CD4-positive, alpha-beta T cell treated with Interleukin-4 for 1 hour (primary cell): Measurements from ENCODE around the gene ABCC1.

Source experiments
- DNase-seq, 2 donors: peaks; one replicate each; pipeline ENCODE4 v3.0.0-alpha.2; 2020 to 2022

Gene ABCC1

DNA sequence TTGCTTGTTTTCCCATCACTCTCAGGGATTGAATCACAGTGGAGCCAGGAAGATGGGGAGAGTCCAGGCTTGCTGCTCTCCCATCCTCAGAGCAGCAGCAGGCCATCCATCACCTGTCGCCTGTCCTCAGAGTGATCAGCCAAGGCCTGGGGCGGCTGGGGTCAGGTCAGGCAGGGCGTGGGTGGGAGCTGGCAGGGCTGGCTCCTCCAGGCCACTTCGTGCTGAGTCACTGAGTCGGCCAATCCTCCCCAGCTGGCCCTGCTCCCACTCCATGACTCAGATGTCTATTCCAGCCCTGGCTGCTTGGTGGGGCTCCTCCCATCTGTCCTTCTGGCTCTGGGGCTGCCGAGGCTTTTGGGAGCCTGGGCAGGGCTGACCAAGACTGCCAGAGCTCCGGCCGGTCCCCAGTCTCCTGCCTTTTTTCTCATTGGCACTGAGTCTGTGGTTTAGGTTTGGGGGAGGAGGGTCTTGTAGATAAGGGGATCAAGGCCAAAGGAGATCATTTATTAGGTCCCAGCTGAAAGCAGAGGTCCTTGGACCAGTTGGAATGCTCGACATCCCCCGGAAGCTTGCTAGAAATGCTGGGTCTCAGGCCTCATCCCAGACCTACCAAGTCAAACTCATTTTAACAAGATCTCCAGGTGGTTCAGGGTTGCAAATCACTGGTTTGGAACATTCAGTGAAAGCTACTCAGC is 72.7 kb downstream of the ABCC1 start:
- DNase-seq: no peak

DNA sequence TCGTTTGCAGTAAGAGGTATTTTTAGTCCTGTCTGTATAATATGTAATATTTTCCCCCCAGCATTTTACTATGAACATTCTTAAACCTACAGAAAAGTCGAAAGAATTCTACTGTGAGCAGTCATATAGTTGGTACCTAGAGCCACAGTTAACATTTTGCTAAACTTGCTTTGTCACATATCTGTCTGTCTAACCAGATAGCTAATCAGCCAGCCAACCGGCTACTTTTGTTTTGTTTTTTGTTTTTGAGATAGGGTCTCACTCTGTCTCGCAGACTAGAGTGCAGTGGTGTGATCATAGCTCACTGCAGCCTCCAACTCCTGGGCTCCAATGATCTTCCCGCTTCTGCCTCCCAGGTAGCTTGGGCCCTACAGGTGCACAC is 73.3 kb downstream of the ABCC1 start:
- no peak for DNase-seq

DNA sequence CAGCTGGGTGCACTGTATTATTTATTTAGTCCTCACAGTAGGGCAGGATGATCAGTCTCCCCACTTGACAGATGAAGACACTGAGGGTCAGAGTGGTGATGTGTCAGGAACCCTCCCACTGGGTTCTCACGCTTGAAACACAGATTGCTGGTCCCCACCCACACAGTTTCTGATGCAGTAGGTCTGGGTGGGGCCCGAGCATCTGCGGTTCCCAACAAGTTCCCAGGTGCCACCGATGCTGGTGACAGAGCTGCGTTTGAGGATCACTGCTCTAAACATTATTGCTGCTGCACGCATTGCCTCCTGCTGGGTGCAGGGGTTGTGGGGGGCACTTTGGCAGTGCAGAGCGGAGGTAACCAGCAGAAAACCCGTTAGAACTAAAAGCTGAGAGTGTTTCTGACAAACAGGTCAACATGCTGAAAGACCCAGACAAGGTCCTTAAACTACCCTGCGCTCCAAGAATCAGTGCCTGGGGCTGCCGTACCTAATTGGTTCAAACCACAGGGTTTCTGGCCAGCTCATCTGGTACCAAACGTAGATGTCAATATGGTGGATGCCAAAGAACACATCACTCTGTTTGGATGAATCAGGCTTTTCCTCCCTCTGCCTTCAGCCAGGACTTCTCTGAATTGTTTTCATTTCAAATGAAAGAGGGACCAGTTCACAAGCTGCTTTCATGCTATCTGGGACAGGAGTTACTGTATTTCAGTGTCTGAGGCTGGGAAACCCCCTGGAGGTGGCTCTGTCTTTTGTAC is 76.0 kb downstream of the ABCC1 start:
- peak; percentile 29 to 60 for DNase-seq

DNA sequence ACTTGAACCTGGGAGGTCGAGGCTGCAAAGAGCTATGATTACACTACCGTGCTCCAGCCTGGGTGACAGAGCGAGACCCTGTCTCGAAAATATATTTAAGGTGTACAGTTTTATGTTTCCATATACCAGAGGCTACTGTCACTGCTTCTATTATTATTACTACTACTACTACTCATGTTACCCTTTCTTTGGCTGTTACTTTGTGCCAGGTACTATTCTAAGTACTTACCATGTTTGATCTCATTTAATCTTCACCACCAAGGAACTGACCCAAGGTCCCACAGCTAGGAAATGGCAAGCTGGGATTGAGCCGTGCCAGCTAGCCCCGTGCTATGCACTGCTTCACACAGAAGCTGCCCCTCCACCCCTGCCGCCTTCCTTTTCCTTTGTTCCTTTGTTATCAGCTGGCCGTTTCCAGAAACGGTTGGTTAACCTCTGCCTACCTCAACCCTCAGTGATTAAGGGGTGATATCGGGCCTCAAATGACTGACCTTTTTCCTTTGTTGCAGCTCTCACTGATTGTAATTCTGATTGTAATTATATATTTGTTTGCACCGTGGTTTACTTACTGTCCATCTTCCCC is 78.4 kb downstream of the ABCC1 start:
- no peak for DNase-seq

DNA sequence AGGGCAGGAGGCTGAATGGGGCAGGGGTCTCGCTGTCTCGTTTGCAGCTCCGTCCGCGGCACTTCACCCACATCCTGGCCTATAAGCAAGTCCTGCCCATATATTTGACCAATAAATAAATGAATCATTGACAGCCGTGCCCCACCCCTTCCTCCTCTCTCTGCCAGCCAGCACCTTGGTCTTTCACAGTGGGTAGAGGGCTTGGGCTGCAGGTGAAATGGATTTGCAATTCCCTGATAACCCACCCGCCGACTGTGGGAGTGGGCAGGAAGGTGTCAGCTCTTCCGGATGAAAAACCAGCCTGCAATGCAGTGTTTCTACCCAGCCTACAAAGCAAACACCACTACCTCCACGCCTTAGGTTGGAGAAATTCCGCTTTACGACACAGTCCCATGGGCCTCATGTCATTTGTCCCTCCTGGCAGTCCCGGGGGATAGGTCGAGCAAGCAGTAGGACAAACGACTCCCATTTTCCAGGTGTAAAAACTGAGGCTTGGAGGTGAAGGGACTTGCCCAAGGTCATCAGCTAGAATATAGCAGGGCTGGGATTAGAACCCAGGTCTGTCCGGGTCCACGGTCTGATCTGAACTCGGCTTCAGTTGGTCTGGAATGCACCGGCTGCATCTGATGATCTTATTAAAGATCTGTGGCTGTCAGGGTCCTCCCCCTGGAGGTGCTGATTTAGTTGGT is 79.0 kb downstream of the ABCC1 start:
- no peak for DNase-seq

DNA sequence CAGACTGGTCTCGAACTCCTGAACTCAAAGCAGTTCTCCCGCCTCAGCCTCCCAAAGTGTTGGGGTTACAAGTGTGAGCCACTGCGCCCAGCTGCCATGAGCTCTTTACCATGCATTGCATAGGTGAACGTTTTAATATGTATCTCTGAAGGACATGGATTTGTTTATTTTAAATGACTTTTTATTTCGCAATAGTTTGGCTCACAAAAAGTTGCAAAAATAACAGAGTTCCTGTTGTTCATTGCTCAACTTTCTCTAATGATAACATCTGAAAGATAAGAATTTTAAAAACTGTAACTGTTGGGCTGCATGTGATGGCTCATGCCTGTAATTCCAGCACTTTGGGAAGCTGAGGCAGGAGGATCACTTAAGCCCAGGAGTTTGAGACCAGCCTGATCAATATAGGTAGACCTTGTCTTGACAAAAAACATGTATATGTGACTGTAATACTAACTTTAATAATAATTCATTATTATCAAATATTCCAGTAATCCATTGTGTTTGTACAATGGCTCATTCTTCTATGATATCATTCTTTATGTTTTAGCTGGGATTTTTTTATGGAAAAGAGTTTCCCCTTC is 80.1 kb downstream of the ABCC1 start:
- no peak for DNase-seq

DNA sequence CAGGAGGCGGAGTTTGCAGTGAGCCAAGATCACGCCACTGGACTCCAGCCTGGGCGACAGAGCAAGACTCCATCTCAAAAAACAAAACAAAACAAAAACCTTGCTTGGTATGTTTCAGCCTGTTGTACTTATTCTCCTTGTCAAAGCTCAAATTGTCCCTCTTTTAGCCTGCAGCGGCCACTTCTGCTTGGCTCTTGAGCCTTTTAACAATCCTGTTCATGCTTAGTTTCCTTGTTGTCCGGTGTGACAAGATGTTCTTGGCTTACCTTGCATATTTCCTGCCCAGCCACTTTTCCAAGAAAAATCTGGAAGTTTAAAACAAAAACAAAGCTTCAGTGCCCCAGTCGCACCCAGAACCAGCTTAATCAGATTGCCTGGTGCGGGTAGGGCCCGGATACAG is 81.0 kb downstream of the ABCC1 start:
- DNase-seq: no peak

DNA sequence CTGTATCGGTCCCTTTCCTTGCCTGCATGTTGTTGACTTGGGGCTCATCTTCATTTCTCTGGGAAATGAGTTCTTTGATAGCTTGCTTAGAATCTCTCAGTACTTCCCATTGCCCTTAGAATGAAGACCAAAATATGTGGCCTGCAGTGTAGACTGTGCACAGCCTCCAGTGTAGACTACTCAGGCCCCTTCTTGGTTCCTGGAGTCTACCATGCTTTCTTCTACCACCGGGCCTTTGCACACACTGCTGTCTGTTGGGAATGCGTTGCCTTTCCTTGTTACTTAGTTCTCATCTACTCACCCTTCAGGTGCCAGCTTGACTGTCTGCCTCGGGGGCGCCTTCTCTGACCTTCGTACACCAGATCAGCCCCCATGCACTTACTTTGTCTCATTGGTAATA is 82.0 kb downstream of the ABCC1 start:
- DNase-seq: no peak

DNA sequence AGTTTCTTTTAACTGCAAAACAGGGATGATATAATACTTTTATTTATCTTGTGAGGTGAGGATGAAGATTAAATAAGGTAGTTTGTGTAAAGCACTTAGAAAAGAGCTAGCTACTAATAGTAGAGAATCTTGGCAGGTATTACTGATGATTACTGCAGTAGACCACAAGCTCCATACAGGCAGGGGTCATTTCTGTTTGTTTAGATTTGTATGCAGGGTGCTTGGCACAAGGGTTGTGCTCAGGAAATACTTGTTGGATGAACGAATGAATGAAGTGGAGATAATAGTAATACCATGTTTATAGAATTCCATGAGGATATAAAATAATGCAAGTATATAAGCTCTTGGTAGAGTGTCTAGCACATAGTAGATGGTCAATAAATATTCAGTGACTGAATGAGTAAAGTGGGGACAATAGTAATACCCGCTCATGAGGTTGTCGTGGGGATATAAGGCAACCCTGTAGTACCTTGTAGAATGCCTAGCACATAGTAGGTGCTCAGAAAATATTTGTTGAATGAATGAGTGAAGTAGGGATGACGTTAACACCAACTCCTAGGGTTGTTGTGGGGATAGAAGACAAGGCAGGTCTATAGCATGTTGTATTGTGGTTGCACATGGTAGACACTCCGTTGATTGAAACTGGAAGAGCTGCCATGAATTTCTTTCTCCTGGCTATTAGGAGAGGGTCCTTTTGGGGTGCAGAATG is 83.0 kb downstream of the ABCC1 start:
- no peak for DNase-seq

DNA sequence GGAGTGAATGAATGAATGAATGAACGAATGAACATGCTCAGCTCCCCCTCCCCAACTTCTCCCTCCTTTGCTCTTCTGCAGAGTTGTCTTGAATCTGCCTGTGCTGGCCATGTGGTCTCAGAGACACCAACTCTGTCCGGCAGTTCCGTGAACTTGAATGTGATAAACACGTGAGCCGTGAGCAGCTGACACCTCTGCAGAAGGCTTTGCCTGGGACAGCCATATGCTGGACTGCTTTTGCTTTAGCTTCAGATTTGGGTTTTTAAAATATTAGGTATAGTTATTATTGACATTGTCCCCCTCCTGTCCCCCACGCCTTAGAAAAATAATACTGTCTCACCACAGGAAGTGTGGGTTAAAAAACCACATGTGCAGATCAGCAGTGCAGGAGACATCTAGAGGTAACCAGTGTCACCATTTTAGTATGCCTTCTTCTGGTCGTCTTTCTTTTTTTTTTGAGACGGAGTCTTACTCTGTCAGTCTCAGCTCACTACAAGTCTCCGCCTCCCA is 83.8 kb downstream of the ABCC1 start:
- DNase-seq: peak in 1 of 2 donors; percentile 70

DNA sequence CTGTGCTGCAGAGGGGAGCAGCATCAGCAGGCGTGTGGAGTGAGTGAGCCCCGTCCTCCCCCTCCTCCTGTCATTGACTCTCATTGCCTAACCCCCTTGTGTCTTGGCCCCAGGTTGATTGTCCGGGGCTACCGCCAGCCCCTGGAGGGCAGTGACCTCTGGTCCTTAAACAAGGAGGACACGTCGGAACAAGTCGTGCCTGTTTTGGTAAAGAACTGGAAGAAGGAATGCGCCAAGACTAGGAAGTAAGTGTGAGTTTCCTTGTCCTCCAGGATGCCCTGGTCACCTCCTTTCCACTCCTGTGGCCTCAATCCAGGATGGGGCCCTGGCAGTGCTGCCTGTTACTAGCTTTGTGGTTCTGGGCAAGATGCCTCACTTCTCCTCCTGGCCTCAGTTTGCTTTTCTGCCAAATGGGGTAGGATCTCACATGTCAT is 87.0 kb downstream of the ABCC1 start:
- no peak for DNase-seq

DNA sequence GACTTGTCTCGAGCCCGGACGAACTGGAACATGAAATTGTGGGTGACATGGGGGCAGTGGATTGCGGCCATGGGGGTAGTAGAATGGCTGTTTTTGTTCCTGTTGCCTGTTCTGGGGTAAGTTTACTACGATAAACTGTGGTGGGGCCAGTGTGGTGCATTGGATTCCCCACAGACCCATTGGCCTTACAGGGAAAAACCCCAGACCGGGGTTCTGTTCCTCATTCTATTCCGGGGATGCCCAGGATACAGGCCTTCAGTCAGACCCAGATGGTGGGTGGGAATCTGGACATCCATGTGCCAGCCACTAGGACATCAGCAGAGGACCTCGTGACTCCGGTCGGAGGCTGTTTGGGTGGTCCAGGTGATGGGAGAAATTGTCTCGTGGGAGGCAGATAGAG is 88.1 kb downstream of the ABCC1 start:
- DNase-seq: no peak

DNA sequence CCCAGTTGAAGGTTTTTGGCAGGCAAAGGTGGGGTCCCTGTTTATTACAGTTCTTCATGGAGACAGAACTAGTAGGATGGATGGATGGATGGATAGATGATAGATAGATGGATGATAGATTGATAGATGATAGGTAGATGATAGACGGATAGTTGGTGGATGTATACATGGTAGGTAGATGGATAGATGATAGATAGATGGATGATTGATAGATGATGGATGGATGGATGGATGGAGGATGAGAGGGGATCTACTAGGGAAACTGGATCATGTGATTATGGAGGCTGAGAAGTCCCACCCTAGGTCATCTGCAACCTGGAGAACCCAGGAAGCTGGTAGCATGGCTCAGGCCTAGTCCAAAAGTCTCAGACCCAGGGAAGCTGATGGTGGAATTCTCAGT is 88.6 kb downstream of the ABCC1 start:
- no peak for DNase-seq

DNA sequence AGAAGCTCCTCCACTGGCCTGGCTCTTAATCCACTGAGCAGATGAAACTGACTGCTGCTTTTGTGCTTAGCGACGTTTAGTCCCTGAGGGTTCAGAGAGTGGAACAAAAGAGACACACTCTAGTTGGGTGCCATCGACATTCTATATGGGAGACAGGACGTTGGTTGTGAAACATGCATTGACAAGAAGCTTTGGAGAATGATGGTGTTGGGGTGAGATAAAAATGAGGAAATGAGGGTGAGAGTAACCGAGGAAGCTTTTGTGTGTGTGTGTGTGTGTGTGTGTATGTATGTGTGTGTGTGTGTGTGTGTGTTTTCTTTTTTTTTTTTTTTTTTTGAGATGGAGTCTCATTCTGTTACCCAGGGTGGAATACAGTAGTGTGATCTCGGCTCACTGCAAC is 89.5 kb downstream of the ABCC1 start:
- DNase-seq: no peak

DNA sequence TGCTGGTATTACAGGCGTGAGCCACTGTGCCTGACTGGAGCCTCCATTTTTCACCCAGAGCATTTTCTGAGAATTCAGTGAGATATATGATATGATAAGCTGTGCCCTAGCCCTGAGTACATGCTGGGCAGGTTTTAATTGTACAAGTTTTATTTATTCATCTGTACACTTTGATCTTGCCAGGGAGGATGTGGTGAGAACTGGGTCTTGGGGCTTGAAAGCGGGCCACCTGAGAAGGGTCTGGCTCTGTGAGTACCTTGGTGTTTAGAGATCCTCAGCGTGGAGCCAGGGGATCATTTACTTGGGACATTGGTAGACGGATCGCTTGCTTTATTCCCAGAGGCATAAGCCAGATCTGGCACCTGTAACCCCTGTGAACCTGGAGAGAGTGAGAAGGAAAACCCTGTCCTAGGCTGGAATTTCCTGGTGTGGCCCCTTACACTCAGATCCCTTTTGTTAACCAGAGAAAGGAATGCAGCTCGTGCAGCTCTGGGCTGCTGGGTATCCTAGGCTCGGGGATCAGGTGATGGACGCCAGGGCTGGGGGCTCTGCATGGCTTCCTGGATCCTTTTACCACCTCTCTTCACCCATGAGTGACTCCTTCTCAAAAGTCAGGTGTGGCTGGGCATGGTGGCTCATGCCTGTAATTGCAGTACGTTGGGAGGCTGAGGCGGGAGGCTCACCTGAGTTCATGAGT is 91.9 kb downstream of the ABCC1 start:
- peak in 1 of 2 donors; percentile 44 for DNase-seq

DNA sequence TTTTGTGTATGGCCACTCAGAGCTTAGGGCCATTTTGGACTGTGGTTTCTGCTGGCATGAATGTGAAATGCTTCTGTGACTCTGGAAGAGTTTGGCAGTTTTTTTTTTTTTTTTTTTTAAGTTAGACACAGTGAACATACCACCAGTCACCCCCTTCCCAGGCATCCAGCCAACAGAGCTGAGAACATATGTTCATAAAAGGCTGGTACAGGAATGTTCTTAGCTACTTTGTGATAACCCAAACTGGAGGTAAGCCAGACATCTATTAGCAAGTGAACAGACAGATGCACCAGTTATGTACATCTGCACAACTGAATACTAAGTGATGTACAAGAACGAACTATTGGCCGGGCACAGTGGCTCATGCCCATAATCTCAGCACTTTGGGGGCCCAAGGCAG is 92.7 kb downstream of the ABCC1 start:
- DNase-seq: no peak

DNA sequence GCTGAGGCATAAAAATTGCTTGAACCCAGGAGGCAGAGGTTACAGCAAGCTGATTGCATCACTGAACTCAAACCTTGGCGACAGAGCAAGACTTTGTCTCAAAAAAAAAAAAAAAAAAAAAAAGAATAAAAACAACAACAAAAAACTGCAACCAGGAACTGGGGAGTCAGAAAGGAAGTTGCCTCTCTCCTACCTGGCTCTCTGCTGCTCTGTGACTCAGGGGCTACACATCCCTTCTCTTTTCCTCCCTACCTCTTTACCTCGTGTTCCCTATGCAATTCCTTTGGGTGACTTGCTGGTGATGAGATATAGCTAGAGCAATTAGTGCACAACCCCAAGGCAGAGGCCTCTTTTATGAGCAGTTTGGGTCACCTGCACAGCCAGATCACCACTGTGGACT is 95.9 kb downstream of the ABCC1 start:
- no peak for DNase-seq

DNA sequence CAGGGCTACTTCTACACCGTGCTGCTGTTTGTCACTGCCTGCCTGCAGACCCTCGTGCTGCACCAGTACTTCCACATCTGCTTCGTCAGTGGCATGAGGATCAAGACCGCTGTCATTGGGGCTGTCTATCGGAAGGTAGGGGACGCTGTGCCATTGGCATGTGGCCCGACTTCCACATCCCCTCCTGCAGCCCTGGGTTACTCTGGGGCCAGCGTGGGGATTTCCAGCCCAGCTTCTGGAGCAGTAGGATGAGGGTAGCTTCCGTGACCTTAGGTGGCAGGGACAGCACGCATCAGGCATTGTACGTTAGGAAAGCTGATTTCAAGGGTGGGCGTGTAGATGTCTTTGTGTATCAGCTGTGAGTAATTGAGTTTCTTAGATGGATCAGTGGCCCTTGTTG is 96.5 kb downstream of the ABCC1 start:
- peak in 1 of 2 donors; percentile 21 for DNase-seq

DNA sequence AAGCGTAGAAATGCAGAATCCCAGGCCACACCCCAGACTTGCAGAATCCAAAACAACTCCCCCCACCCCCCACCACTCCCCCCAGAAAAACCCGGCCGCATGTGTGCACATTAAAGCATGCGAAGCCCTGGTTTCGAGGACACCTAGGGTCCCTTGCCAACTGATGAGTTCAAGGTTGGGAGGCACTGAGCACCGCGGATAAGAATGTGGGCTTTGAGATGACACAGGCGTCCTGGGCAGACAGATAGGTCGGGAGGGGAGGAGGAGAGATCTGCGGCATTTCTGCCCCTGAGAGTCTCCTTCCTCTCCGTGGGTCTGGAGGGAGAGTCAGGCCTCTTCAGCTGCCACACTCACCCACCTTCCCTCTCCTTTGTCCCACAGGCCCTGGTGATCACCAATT is 98.3 kb downstream of the ABCC1 start:
- no peak for DNase-seq

DNA sequence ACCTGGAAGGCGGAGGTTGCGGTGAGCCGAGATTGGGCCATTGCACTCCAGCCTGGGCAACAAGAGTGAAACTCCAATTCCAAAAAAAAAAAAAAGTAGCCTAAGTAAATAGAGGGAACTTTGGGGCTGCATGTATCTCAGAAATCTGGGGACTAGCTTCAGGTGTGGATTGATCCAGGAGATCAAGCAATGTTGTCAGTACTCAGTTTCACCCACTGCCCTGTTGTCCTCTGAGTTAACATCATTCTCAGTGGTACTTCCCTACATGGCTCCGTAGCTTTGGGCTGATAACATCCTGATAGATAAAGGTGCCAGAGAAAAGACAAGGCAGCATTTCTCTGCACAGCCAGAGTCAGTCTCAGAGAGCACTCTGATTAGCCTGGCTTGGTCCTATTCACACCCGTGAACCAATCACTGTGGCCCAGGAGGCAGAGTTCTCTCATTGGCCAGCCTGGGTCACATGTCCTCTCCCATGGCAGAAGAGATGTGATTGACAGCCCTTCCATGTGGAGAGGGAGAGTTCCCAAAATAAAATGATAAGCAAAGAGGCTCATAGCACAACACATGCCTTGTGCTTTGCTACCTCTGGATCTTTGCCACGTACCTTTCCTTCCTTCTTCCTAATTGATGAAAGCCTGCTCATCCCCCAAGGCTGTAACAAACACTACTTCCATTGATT is 99.6 kb downstream of the ABCC1 start:
- no peak for DNase-seq

DNA sequence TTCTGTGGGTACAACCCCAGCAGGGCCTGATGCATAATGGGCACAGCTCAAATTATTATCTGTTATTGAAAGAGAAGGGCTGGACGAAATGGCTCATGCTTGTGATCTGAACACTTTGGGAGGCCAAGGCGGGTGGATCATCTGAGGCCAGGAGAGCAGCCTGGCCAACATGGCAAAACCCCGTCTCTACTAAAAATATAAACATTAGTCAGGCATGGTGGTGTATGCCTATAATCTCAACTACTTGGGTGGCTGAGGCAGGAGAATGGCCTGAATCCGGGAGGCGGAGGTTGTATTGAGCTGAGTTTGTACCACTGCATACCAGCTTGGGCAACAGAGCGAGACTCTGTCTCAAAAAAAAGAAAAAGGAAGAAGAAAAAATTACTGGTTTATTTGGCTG is 100.7 kb downstream of the ABCC1 start:
- DNase-seq: no peak
